H1 (cell line): ENCODE results near the gene AMPD3. TPM values are rescaled to one million over a fixed set of nuclear protein-coding genes. Genes with fewer than 3 reads are reported as not detected.

Experiments
- CTCF ChIA-PET: fragments of 300-600 bp; sonication (Branson Sonifier 250); formaldehyde crosslinking; loops from one replicate; lab custom pipeline; 2021; ENCODE audit not compliant: partially characterized antibody; lab: Charles Lee
- POLR2A ChIA-PET: fragments of 300-600 bp; sonication (Branson Sonifier 250); formaldehyde crosslinking; loops from one replicate; lab custom pipeline; 2021; ENCODE audit warnings: inconsistent platforms; ENCODE audit not compliant: partially characterized antibody; lab: Charles Lee
- DNase-seq, 2 experiments: peaks; one replicate each; pipeline versions ENCODE4 v3.0.0 to v3.0.0-alpha.2; 2010 to 2022; ENCODE audit warnings: low spot score in 2 of 2, low read depth in 1 of 2, mixed read lengths in 1 of 2
- FAIRE-seq: peaks from 2 replicates; lab custom pipeline; 2011; peaks lifted over from hg19 to GRCh38; lab: Jason Lieb, UNC
- H2AFZ ChIP-seq: 2 replicates; pipeline ENCODE4 v1.8.1; 2012; ENCODE audit warnings: low read length, inconsistent platforms
- H2AK5ac ChIP-seq: 2 replicates; pipeline ENCODE4 v1.6.1; 2013; ENCODE audit warnings: low read depth, low read length
- H2BK120ac ChIP-seq: replicated peaks from 2 replicates; pipeline ENCODE3; 2013; ENCODE audit warnings: low read depth, low read length, inconsistent platforms
- H2BK12ac ChIP-seq: 2 replicates; pipeline ENCODE4 v1.6.1; 2013; ENCODE audit warnings: low read depth, low read length
- H2BK15ac ChIP-seq: 2 replicates; pipeline ENCODE4 v1.6.1; 2013; ENCODE audit warnings: low read length
- H2BK20ac ChIP-seq: 2 replicates; pipeline ENCODE4 v1.6.1; 2013; ENCODE audit warnings: low read length
- H2BK5ac ChIP-seq: 2 replicates; pipeline ENCODE4 v1.6.1; 2013; ENCODE audit warnings: low read depth, low read length
- H3K14ac ChIP-seq: 2 replicates; pipeline ENCODE4 v1.6.1; 2013; ENCODE audit warnings: inconsistent platforms; ENCODE audit not compliant: insufficient read length
- H3K18ac ChIP-seq: 2 replicates; pipeline ENCODE4 v1.6.1; 2013; ENCODE audit warnings: low read length; ENCODE audit errors: extremely low read depth
- H3K23ac ChIP-seq: 2 replicates; pipeline ENCODE4 v1.6.1; 2013; ENCODE audit warnings: inconsistent platforms; ENCODE audit not compliant: insufficient read length
- H3K23me2 ChIP-seq: 2 replicates; pipeline ENCODE4 v1.6.1; 2013; ENCODE audit warnings: low read depth, low read length
- H3K27ac ChIP-seq: 2 replicates; pipeline ENCODE4 v1.6.1; 2011; ENCODE audit warnings: low read depth, low read length, inconsistent platforms
- H3K27me3 ChIP-seq, 4 experiments: replicated peaks in 1 of 4; 1 replicate in 1 of 4; 2 replicates in 3 of 4; pipeline versions ENCODE4 v1.6.1 to v1.8.1; 2011 to 2013; ENCODE audit warnings: low read length in 3 of 4, mild to moderate bottlenecking in 3 of 4, inconsistent platforms in 2 of 4, mixed read lengths in 2 of 4, moderate library complexity in 1 of 4; ENCODE audit not compliant: control insufficient read depth in 3 of 4, insufficient read depth in 3 of 4; ENCODE audit errors: extremely low read depth in 1 of 4
- H3K36me3 ChIP-seq, 4 experiments: 2 replicates each; pipeline versions ENCODE4 v1.6.1 to v1.8.1; 2011 to 2013; ENCODE audit warnings: mild to moderate bottlenecking in 4 of 4, low read length in 3 of 4, moderate library complexity in 2 of 4, control low read depth in 1 of 4, inconsistent platforms in 1 of 4; ENCODE audit not compliant: insufficient read depth in 4 of 4, control insufficient read depth in 2 of 4
- H3K4ac ChIP-seq: replicated peaks from 2 replicates; pipeline ENCODE3; 2013; ENCODE audit warnings: low read length, low read depth, mixed read lengths, inconsistent platforms; ENCODE audit not compliant: insufficient read length
- H3K4me1 ChIP-seq, 4 experiments: replicated peaks in 1 of 4; 1 replicate in 1 of 4; 2 replicates in 3 of 4; pipeline versions ENCODE4 v1.6.1 to v1.8.1; 2011 to 2013; ENCODE audit warnings: low read length in 3 of 4, inconsistent platforms in 2 of 4, mixed read lengths in 1 of 4; ENCODE audit not compliant: insufficient read depth in 4 of 4, control insufficient read depth in 3 of 4
- H3K4me2 ChIP-seq, 2 experiments: 2 replicates each; pipeline versions ENCODE4 v1.6.1 to v1.8.1; 2011 to 2013; ENCODE audit warnings: low read depth in 2 of 2, low read length in 2 of 2, control low read depth in 1 of 2, inconsistent platforms in 1 of 2, mild to moderate bottlenecking in 1 of 2; ENCODE audit not compliant: insufficient read depth in 1 of 2
- H3K4me3 ChIP-seq, 4 experiments: fragments of 200-600, 300-600 bp in 1 of 4; sonication (generic), shearing (Covaris generic), sonication (Bioruptor Twin) in 1 of 4; 2 replicates each; pipeline versions ENCODE4 v1.5.1 to v1.8.1; 2011 to 2016; ENCODE audit warnings: low read length in 4 of 4, low read depth in 3 of 4, control low read depth in 2 of 4, inconsistent platforms in 2 of 4, mild to moderate bottlenecking in 2 of 4, mixed read lengths in 1 of 4, moderate library complexity in 1 of 4; ENCODE audit not compliant: insufficient read depth in 2 of 4; ENCODE audit errors: extremely low read depth in 1 of 4
- H3K56ac ChIP-seq: replicated peaks from 2 replicates; pipeline ENCODE3; 2013; ENCODE audit warnings: low read depth, mild to moderate bottlenecking, mixed read lengths, low read length, inconsistent platforms; ENCODE audit not compliant: insufficient read length
- H3K79me1 ChIP-seq: 2 replicates; pipeline ENCODE4 v1.6.1; 2013; ENCODE audit warnings: low read depth, low read length, control low read depth
- H3K79me2 ChIP-seq, 2 experiments: 2 replicates each; pipeline versions ENCODE4 v1.6.1 to v1.8.1; 2012 to 2013; ENCODE audit warnings: low read length in 2 of 2, mild to moderate bottlenecking in 2 of 2, inconsistent platforms in 1 of 2; ENCODE audit not compliant: insufficient read depth in 2 of 2, control insufficient read depth in 1 of 2
- H3K9ac ChIP-seq, 4 experiments: replicated peaks in 1 of 4; 1 replicate in 1 of 4; 2 replicates in 3 of 4; pipeline versions ENCODE4 v1.6.1 to v1.8.1; 2011 to 2013; ENCODE audit warnings: low read depth in 3 of 4, low read length in 3 of 4, control low read depth in 2 of 4, mild to moderate bottlenecking in 2 of 4, moderate library complexity in 2 of 4, inconsistent platforms in 1 of 4; ENCODE audit errors: extremely low read depth in 1 of 4
- H3K9me3 ChIP-seq, 2 experiments: 2 replicates each; pipeline versions ENCODE4 v1.6.1 to v1.8.1; 2012 to 2013; ENCODE audit warnings: mild to moderate bottlenecking in 2 of 2, moderate library complexity in 2 of 2, control low read depth in 1 of 2, inconsistent platforms in 1 of 2, low read depth in 1 of 2, low read length in 1 of 2, mixed read lengths in 1 of 2; ENCODE audit not compliant: insufficient read depth in 2 of 2
- H4K20me1 ChIP-seq, 2 experiments: replicated peaks in 1 of 2; 2 replicates each; pipeline versions ENCODE3 to v1.8.1; 2011 to 2013; ENCODE audit warnings: inconsistent platforms in 2 of 2, low read length in 2 of 2, mild to moderate bottlenecking in 1 of 2; ENCODE audit not compliant: insufficient read depth in 2 of 2, control insufficient read depth in 1 of 2
- H4K5ac ChIP-seq: 2 replicates; pipeline ENCODE4 v1.6.1; 2013; ENCODE audit warnings: low read length, low read depth, mixed read lengths, inconsistent platforms; ENCODE audit not compliant: insufficient read length
- H4K8ac ChIP-seq: 2 replicates; pipeline ENCODE4 v1.8.0; 2013; ENCODE audit warnings: mild to moderate bottlenecking, moderate library complexity, low read length, inconsistent platforms; ENCODE audit not compliant: insufficient read depth; ENCODE audit errors: extremely low read depth
- H4K91ac ChIP-seq: replicated peaks from 2 replicates; pipeline ENCODE3; 2013; ENCODE audit warnings: low read length, mixed read lengths, inconsistent platforms; ENCODE audit not compliant: insufficient read length
- ATF2 ChIP-seq: IDR thresholded peaks from 2 replicates; pipeline ENCODE4 v1.6.1; 2012; ENCODE audit warnings: low read length, inconsistent platforms
- BRCA1 ChIP-seq: IDR thresholded peaks from 2 replicates; pipeline ENCODE4 v1.6.1; 2012; ENCODE audit warnings: low read depth, low read length, improper control_type of control experiment
- CHD2 ChIP-seq: IDR thresholded peaks from 2 replicates; pipeline ENCODE4 v1.6.1; 2012; ENCODE audit warnings: low read length, improper control_type of control experiment
- MAFK ChIP-seq: IDR thresholded peaks from 2 replicates; pipeline ENCODE4 v1.6.1; 2012; ENCODE audit warnings: low read depth, mild to moderate bottlenecking, improper control_type of control experiment, low read length
- POU5F1 ChIP-seq: IDR thresholded peaks from 2 replicates; pipeline ENCODE4 v1.6.1; 2011; ENCODE audit warnings: low read depth, mild to moderate bottlenecking, low read length, moderate library complexity
- RAD21 ChIP-seq, 2 experiments: IDR thresholded peaks in 1 of 2; conservative IDR thresholded peaks in 1 of 2; 2 replicates each; pipeline ENCODE4 v1.6.1; 2011; ENCODE audit warnings: low read depth in 2 of 2, low read length in 2 of 2, improper control_type of control experiment in 1 of 2, inconsistent platforms in 1 of 2, mild to moderate bottlenecking in 1 of 2, moderate library complexity in 1 of 2
- TAF7 ChIP-seq: optimal IDR thresholded peaks from 2 replicates; pipeline ENCODE3; 2011; ENCODE audit warnings: low read depth, mild to moderate bottlenecking, inconsistent platforms, low read length, moderate library complexity, borderline replicate concordance
- WGBS, 2 experiments: shearing (Covaris generic) in 1 of 2; methylation state at CpG; one replicate each; pipeline versions ENCODE4 v1.1.6 to v1.1.7; 2013 to 2015; ENCODE audit warnings: low lambda C conversion rate in 2 of 2, mixed read lengths in 2 of 2, inconsistent platforms in 1 of 2, low coverage in 1 of 2, missing lambda C conversion rate in 1 of 2; ENCODE audit not compliant: insufficient replicate concordance in 2 of 2, insufficient coverage in 1 of 2, insufficient read length in 1 of 2; ENCODE audit errors: extremely low coverage in 1 of 2, missing lambda C conversion rate in 1 of 2; 5-methylcytosine and 5-hydroxymethylcytosine counted together
- polyA plus RNA-seq, 7 experiments: library from polyadenylated mRNA; depleted of rRNA in 3 of 7; stranded (reverse) in 5 of 7; unstranded in 2 of 7; fragments of >200 nt in 5 of 7; fragments of 200-250 nt in 2 of 7; gene quantifications; 1 replicate in 5 of 7; 2 replicates in 1 of 7; 4 replicates in 1 of 7; pipeline versions ENCODE4 v1.2.1 to v1.2.3, GENCODE V29; 2011 to 2013; ENCODE audit warnings: missing spikeins in 2 of 7, mixed read lengths in 2 of 7
- total RNA-seq: library from RNA; stranded (reverse); fragmentation: NEBNext Ultra II Directional; extraction: Animal tissue kit (Norgen Biotek cat#: 25700); gene quantifications from 2 replicates; pipeline ENCODE4 v1.2.1, GENCODE V29; 2021

Gene AMPD3
- total and polyA plus RNA-seq, 2 of the 8 experiments (the other 6 are each of a cell fraction or from before 2014, with no cell fraction given), result 4.0 to 6.3 TPM

- no peak for FAIRE-seq
- no peak overlapping the region for H3K4me2 ChIP-seq
- H3K4ac ChIP-seq, result no peak overlapping the region
- no peak overlapping the region for H2AK5ac ChIP-seq
- POLR2A ChIA-PET, result no interaction called here
- no peak overlapping the region for H3K23ac ChIP-seq
- CTCF ChIA-PET, result interaction anchor here (0.8 kb wide), 1 partner anchor 133 kb away, joined by 3 read pairs; no protein-coding TSS in a partner anchor
- H4K5ac ChIP-seq, result no peak overlapping the region
- no peak overlapping the region for H2BK120ac ChIP-seq
- no peak overlapping the region for H4K91ac ChIP-seq
- H3K23me2 ChIP-seq, result peaks cover 4% of the 10 kb centered on the region; the same call in 1 of the 2 replicates
- H3K79me1 ChIP-seq, result no peaks in the 10 kb centered on the region; the same call in 1 of the 2 replicates
- no peak for TF ChIP-seq RAD21 (IDR thresholded peaks at IDR 0.05 in 1 of 2, conservative IDR thresholded peaks at IDR 0.05 in 1 of 2; ENCODE audit: low read depth in 2 of 2, low read length in 2 of 2)
- TF ChIP-seq CHD2, result no peak
- TF ChIP-seq MAFK, result no peak
- no peak for TF ChIP-seq BRCA1
- no peak for TF ChIP-seq ATF2
- TF ChIP-seq TAF7, result no peak
- no peak for TF ChIP-seq POU5F1
- H3K18ac ChIP-seq, result no peak overlapping the region
- H3K79me2 ChIP-seq, result no peaks in the 10 kb centered on the region
- no peaks in the 10 kb centered on the region for H3K36me3 ChIP-seq
- H2BK15ac ChIP-seq, result no peak overlapping the region
- no peaks in the 10 kb centered on the region for H3K27me3 ChIP-seq
- no peak for DNase-seq
- H2AFZ ChIP-seq, result no peak overlapping the region
- no peaks in the 10 kb centered on the region for H3K9me3 ChIP-seq
- no peak overlapping the region for H3K56ac ChIP-seq
- H3K9ac ChIP-seq, result no peak overlapping the region
- H2BK12ac ChIP-seq, result no peak overlapping the region
- H3K4me3 ChIP-seq, result no peak overlapping the region
- H4K20me1 ChIP-seq, result no peaks in the 10 kb centered on the region
- no peak overlapping the region for H3K27ac ChIP-seq
- no peak overlapping the region for H2BK20ac ChIP-seq
- H4K8ac ChIP-seq, result no peak overlapping the region
- H3K4me1 ChIP-seq, result peaks cover 0 to 6% (median 0%) of the 10 kb centered on the region in 4 experiments; a peak in 2 of 7 replicates
- WGBS, 2 experiments, result 68% methylated on average over 1 of the region's 1 CpG; no CpG with 5 or more reads in 1 of the 2 experiments
- no peak overlapping the region for H3K14ac ChIP-seq
- H2BK5ac ChIP-seq, result no peak overlapping the region
These were observed 83.9 kb downstream of the AMPD3 start for GRCh38 chr11:10538924-10539323.
